C4-2B (cell line): Measurements from ENCODE around the gene ZFAND3.

Experiments used
- H3K27ac ChIP-seq: fragments of 450-650 bp; 2 replicates; pipeline ENCODE4 v1.5.1; 2017
- ZFX ChIP-seq: fragments of 450-650 bp; IDR thresholded peaks from 2 replicates; pipeline ENCODE4 v1.6.1; 2017
- TF ChIP-seq, protein P1 (sequence below): fragments of 450-650 bp; conservative IDR thresholded peaks from 2 replicates; pipeline ENCODE4 v1.5.1; 2017; ENCODE audit warnings: mild to moderate bottlenecking

Gene ZFAND3

DNA sequence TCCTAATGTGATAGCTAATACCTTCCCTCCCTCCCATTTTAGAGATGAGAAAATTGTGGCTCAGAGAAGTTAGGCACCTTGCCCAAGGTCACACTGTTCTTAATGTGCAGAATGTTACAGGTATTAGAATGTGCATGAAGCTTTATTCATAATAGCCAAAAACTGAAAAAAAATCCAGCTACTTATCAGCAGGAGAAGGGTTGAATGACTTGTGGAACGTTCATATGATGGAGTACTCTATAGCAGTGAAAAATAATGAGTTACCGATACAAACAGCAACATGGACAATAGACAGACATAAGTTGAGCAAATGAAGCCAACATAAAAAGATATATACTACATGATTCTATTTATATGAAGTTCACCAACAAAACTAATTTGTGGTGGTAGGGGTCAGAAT is 37.7 kb upstream of the ZFAND3 start:
- no peak overlapping the region for H3K27ac ChIP-seq
- TF ChIP-seq, protein P1, sequence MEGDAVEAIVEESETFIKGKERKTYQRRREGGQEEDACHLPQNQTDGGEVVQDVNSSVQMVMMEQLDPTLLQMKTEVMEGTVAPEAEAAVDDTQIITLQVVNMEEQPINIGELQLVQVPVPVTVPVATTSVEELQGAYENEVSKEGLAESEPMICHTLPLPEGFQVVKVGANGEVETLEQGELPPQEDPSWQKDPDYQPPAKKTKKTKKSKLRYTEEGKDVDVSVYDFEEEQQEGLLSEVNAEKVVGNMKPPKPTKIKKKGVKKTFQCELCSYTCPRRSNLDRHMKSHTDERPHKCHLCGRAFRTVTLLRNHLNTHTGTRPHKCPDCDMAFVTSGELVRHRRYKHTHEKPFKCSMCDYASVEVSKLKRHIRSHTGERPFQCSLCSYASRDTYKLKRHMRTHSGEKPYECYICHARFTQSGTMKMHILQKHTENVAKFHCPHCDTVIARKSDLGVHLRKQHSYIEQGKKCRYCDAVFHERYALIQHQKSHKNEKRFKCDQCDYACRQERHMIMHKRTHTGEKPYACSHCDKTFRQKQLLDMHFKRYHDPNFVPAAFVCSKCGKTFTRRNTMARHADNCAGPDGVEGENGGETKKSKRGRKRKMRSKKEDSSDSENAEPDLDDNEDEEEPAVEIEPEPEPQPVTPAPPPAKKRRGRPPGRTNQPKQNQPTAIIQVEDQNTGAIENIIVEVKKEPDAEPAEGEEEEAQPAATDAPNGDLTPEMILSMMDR: no peak

DNA sequence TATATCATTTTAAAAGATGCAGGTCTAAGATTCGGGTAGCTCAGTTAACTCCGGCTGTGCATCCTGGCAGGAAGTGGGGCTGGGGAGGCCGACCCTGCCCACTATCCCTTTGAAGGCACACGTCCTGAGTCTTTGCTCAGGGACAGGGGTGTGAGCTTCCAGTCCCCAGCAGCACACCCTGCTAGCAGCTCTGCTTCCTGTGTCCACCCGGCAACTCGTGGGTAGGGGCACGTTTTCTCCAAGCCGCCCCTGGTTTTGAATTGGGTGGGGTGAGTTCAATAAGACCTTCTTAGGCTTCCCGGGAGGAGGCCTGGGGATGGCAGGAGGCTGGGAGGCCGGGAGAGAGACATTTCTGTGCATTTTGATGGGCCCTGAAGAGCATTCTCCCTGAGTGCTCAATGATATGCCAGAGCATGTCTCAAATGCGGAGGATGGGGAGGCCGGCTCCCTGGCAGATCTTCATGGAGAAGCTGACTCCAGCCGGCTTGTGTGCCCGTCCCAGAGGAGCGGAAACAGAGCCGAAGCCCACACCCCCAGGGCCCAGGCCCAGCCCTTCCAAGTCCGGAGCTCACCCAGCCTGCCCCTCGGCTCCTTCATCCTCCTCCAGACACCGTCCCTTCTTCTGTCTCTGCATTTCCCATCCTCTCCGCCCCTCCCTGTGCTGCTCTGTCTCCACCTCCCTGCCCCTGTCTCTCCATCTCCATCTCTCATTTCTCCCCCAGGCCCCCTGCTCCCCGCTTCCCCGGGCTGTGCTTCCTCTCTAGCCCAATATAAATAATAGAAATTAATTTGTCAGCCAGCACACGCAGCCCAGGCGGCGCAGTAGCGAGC is 36.3 kb upstream of the ZFAND3 start:
- H3K27ac ChIP-seq: no peak overlapping the region
- TF ChIP-seq, protein P1: no peak
- no peak for TF ChIP-seq ZFX

DNA sequence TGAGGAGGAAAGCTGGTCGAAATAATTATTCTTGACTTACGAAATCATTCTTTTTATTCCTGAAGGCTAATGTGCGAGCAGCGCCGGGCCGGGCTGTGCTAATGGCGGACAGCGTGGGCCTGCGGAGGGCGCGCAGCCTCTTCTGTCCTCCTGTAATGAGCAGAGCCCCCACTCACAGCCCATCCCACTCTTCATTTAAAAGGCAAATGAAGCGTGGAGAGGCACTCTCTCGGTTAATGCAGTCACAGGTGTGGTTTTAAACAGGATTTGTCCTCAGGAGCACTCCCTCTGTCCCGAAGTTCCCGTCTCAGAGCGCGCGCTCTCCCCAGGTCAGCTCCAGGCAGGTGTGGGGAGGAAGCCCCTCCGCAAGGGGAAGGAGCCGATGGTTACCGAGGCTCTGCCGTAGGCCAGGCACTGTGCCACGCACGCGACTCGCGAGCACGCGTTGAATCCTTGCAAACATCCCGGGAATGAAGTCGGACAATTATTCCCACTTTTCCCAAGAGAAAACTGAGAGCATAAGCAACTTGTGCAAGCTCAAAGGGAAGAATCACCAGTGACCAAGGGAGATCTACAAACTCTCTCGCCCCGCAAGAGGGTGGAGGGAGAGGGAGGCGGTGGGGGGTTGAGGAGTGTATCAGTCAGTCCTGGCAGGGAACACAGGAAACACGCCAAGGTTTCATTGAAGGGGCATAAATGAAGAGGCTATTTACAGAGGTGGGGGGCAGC is 35.5 kb upstream of the ZFAND3 start:
- H3K27ac ChIP-seq: no peak overlapping the region
- TF ChIP-seq, protein P1: no peak
- no peak for TF ChIP-seq ZFX

DNA sequence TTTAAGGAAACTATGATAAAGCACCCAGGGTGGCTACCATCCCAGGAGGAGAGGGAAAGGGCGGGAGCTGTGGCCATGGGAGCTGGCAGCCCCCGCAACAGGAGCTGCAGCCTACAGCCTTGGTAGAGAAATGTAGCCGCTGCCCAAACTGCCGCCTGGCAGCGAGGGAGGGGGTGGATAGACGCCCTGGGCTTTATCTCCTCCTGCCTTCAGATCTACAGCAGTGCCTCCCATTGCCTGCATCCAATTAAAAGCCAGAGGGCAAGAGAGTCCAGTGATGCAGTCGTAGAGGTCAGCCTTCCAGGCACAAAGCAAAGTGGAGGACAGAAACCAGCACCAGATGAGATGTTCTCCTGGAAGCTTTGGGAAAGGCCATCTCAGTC is 35.0 kb upstream of the ZFAND3 start:
- TF ChIP-seq, protein P1: no peak
- no peak for TF ChIP-seq ZFX
- H3K27ac ChIP-seq: no peak overlapping the region

DNA sequence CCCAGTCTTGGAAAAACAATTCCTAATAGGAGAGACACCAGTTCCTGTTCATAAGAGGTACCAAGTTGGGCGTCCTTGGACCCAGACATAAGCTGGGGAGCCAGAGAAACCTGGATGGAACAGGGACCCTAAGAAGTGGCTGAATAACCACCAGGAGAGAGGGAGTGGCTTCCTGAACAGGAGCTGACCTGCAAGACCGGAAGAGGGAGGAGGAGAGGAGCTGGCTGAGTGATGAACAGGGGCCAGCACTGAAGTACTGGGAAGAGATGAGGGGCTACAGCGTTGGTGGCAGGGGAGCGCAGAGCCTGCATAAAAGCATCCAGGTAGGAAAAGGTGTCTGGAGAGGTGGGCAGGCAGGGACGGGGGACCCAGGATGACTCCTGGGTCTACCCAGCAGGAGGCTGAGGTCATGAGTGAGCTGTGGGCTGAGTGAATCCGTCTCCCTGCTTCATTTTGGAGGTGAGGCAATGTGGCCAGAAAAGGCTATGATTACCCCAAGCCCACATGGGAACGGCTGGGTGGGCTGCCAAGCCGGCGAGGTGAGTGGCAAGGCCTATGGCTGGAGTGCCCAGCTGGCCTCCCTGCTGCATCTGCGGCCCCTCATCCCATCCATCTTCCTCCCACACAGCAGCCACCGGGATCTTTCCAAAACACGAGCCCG is 34.4 kb upstream of the ZFAND3 start:
- TF ChIP-seq, protein P1: no peak
- TF ChIP-seq ZFX: no peak
- H3K27ac ChIP-seq: no peak overlapping the region

DNA sequence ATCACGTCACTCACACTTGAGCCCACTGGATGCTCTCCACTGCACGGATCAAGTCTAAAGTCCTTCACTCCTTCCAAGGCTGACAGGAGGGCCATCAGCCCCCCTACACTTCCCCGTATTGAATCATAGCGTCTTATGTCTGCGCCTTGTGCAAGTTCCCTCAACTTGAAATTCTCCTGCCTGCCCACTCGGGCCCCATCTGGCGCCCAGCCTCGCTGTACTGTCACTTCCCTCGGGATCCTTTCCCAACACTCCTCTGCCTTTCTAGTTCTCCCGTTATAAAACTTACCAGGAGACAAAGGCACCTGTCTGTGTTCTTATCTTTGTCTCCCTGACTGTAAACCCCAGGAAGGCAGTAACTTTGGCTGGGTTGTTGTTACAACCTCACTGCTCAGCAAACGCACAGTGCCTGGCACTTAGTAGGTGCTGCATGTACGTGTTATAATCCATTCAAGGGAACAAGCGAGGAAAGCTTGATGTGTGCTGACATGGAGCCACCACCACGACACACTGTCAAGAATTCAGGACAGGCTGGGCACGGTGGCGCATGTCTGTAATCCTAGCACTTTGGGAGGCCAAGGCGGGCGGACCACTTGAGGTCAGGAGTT is 33.8 kb upstream of the ZFAND3 start:
- H3K27ac ChIP-seq: no peak overlapping the region
- TF ChIP-seq, protein P1: no peak
- TF ChIP-seq ZFX: no peak
